GM19467 (cell line): ENCODE measurements around the gene FSIP2.

ENCODE experiments used
- ATAC-seq: cut with Tn5 transposase; IDR thresholded peaks from one replicate; pipeline ENCODE4 v1.9.1; 2021; ENCODE audit warnings: mild to moderate bottlenecking, moderate library complexity; ENCODE audit not compliant: unreplicated experiment

FSIP2 gene, protein sequence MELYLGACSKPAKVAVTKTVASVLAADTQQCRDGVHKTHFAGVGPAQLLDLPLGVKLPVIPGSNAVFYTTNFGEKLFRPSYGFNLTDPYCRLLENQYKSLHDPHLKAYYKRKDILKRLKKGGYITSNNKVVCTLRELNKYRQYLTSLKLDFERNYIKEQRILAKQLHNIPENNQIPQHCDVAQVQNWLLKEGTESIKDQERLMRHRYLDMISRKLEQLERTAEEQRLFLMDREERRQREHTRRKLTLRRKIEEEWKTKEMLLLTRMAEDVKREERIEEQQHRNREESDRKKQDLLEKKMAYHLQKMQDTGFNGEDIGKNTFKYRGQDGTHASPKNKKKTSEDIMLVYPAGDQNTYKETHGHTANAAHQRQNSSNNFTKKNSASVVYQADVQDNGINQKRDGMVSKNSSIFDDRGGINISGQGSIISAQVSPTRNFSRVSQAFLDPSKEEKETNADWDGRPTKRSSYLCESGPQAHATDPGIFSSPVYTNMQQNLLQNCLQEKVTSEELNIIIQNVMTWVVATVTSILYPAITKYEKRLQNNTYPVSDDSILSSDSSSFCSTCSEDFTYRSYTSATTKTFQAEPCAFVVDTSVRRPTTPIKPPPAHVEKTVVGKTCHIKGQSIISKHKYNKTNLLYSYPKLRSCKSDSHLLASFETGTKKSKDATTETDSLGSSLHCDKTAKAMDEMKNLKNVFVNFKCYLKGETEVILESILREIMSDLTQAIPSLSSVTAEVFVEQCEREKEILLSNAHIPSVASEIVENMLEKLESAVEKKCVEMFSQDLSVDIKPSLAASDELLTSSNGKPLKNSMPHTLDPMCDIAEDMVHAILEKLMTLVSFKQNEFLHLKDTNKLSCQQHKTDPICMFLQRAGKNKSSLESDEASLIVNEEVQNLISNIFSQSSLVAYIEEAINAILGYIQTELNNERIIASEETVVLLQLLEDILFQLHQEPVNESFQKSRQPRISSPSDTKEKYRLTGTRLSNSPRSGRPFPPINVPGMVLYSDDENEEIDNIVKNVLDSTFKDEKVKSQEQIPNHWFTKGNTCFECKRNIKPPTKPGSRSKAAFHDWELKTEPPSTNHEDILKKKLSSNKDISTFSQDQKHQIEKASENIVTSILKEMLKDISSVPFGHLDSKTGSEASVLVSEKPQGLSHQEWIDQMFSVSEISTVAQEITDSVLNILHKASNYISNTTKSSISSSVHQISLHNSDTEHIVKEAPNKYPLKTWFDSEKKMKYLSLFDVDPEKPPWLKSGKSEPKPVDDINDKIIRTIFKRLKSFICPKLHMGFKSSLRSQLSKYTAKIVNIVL (N-terminal part only)

DNA sequence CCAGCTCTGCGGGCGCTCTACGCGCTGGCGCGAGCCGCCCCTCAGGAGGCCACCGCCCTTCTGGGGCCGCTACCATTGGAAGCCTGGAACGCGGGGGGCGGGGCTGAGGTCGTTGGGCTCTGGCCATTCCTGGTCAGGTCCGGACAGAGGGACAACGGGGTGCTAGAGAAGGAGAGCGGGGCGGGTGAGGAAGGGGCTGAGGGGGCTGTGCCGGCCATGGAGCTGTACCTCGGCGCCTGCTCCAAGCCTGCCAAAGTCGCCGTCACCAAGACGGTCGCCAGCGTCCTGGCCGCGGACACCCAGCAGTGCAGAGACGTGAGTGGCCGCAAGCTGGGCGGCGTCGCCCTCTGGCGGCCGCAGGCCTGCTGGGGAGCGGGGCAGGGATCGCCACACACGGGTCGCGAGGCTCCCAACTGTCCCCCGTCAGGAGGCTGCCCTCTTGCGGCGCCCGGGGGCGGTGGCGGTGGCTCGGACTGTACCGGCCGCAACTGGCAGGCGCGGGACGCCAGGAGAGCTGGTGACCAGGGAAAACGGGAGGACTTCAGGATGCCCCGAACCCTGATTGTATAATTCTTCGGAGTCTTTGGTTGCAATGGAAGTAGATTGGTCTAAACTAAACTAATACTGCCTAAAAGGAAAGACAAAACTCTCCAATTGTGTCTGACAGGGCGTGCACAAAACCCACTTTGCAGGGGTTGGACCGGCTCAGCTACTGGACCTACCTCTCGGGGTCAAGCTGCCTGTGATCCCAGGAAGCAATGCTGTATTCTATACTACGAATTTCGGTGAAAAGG lies at the start of gene FSIP2:
TSS of gene FSIP2 (plus strand) at position 126 of the 794 bp plus-strand sequence. CDS start at position 217, 91 bp downstream.
- peak; percentile 100 for ATAC-seq

DNA sequence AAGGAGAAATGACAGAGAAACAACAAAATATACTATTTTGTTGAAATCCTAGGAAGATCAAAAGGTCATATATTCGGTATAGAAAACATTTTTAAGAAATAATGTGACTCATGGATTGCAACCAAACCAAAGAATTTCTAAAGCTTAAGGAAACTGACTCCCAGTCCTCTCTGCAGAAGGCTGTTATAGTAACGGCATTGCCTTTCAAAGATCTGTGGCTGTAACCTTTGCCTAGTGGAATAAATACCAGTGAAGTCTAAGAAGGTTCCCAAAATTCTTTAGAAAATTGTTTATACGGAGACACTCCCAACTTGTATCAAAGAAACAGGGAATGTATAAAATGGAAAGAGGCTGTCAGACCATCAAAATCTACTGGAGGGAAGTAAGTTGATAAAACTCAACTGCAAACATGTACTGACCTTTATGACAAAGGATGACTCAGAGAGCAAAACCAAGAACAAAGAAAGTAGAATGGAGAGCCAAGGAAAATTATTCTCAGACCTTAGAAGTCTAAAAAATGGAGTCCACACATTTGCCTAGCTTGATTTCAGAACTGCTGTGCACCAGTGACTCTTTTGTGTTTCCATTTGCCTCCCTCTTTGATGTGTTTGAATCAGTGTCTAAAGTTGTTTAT lies 48.6 kb upstream of the FSIP2 start:
- no peak for ATAC-seq

DNA sequence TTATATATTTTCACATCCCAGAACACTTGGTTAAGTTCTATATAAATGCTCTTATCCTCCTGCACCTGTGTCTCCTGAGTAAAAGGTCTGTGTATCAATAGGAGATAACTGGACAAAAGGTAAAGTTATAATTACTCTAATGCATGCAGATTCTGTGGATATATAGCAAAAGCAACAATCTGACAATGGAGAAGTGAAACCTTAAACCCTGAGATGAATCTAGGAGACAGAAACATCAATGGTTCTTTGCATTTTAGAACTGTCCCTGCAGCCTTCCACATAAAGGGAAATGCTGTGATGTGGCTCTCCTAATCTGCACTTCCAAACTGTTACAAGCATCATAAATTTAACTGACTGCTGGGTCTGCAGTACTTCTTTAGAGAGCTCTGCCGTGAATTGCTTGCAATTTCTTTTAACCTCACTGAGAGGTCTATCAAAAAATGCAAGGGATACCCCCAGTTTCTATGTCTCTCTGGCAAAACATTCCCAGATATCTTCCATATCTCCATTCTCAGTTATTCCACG lies 42.8 kb upstream of the FSIP2 start:
- no peak for ATAC-seq

DNA sequence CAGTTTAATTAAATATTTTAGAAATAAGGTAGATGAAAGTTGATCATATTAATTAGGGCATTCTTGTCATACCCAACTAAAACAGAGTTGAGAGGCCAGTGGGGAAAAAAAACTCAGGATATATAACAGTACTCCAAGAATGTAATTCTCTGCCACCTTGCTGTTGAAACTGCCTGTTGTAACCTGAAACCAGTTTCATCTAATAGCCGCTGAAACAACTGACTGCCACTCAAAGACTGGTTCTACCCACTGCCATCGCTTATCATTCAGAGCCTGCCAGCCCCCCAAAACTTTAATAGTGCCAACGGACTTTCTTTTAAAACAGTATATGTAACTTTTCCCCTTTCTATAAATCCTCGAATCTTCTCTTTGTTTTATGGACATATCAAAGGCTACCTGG lies 37.7 kb upstream of the FSIP2 start:
- ATAC-seq, result no peak

DNA sequence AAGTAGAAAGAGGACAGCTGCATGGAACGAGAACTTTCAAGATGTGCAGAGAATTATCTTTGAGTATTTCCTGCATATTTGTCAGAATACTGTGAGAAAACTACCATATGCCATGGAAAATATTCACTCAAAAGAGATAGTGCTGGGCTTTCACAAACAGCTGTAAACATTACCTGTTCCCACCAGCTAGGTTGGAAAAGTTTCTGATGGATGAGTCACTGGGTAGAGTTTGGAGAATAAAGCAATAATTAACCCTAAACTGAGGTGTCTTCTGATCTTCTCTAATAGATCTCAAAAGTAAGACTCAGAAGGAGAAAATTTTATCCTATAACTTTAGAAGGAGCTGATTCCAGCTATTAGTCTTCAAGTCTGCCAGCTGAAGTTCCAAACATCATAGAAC lies 3.9 kb upstream of the FSIP2 start:
- no peak for ATAC-seq

DNA sequence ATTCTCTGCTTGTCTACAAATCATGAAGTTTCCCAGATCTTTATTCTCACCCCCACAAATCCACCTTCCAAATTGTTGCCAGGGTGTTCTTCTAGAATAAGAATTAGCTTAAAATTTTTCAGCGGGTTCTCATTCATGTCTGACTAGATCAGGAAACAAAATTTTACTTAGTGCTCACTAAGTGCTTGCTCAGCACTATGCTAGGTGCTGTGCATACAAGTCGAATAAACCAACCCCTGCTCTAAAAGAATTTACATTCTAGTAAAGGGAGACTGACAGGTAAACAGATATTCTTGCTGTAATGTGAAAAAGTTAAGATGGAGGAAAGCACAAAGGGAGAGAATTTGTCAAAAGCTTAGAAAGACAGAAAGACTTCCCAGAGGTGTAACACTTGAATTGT lies 2.4 kb upstream of the FSIP2 start:
- ATAC-seq, result no peak

DNA sequence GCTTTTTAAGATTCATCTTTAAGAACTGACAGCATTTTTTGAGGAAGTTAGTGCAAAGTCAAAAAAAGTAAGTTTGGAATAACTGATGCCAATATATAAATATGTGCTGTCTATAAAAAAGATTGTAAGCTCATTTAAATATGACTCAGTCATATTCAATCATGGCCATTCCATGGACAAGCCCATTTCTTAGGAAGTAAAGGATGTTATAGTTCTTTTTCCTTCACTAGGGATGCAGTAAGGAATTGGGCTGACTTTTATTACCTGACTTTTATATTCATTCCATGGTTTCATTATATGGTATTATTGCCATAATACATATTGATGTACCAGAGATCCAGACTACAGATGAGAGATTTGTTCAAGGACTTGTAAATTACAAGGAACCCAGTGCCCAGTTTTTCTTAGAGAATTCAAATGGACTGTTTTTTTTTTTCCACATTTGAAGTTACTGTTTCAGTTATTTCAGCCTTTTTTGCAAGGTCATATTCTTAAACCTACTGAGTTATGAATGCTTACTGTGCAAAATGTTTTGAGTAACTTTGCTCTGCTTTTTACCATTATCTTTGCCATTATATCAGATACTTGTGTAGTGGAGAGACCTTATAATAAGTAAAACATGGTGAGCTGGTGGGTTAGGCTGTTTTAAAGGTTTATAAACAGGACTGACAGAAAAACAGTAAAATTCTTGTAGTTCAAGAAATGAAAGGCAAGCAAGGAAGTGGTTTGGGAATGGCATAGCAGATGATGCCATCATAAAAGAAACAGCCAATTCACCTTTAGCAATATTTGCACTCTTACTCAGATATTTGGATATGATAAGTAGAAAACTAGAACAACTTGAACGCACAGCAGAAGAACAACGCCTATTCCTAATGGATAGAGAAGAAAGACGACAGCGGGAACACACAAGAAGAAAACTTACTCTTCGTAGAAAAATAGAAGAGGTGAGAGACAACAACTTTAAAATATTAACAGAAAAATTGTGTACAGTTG lies 7.6 kb downstream of the FSIP2 start:
- ATAC-seq, result no peak

DNA sequence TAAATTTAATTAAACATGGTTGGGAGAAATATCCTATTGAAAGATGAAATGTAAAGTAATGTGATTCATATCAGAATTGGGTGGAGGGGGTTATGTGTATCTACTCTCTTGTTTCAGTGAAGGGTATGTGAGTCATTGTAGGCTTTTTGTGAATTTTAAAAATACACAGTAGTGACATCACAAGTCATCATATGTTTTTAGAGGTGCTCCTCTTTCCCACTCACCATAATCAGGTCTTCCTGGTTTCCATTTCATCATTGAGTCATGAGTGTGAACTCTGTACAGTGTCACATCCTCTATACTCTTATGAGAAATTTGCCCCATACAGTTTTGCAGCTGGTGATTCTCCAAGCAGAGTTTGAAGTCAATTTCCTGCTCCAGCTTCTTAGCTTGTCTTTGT lies 18.8 kb downstream of the FSIP2 start:
- no peak for ATAC-seq

DNA sequence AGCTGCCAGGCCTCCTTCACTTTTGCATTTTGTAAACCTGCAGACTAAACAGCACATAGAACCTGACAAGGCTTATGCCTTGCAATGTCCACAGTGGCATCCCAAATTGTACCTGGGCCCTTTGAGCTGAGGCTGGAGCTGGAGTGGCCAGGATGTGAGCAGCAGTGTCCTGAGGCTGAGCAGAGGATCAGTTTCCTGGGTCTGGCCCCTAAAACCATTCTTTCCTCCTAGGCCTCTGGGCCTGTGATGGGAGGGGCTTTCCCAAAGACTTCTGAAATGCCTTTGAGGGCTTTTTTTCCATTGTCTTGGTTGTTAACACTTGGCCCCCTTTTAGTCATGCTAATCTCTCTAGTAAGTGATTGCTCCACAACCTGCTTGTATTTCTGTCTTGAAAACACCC lies 32.8 kb downstream of the FSIP2 start:
- no peak for ATAC-seq

DNA sequence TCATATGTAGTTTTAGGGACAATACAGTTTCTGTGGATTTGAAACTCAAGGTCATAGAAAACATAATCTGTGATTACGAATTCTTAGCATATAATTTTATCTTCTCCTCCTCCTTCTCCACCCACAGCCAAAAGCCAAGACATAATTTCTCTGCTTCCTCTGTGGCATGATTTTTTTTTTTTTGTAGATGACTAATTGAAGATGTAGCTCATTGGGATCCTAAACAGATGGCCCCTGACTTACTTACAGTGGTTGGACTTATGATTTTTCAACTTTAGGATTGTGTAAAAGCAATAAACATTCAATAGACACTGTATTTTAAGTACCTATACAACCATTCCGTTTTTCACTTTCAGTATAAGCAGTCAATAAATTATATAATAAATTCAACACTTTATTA lies 42.3 kb downstream of the FSIP2 start:
- ATAC-seq, result no peak

DNA sequence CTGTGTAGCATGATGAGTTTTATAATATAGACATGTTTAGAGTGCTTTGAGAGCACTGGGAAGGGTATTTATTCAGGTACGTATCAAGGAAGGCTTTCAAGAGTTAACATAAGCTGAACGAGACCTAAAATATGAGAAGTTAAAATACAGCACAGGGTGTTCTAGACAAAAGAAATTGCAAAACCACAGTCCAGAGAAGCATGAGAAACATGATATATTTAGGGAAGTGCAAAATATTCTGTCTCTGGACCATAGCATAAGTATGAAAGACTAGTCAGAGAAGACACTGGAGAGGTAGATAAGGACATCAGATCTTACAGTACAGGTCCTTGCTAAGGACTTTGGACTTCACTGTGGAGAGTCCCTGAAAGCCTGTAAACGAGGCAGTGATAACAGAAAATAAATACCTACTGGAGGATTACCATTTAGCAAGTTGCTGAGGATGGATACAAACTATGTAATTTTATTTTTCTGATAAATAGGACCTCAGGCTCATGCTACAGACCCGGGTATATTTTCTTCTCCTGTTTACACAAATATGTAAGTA lies 43.7 kb downstream of the FSIP2 start:
- ATAC-seq, result no peak

DNA sequence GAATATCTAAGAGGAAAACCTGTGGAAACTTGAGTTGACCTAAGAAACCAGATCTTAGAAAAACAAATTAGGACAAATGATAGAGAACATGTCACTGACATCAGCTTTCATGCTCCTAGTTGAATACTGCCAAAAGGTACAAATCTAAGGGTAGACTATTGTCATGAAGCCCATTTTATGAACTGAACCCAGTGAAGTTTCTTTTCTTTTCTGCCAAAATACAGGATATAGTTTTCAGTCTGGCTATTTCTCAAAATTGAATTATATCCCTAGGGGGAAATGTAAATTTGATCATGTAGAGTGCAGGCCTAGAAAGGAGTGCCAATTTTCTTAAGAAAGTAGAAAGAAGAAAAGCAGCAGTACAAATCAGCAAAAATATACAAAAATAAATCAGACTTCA lies 46.6 kb downstream of the FSIP2 start:
- ATAC-seq, result no peak

DNA sequence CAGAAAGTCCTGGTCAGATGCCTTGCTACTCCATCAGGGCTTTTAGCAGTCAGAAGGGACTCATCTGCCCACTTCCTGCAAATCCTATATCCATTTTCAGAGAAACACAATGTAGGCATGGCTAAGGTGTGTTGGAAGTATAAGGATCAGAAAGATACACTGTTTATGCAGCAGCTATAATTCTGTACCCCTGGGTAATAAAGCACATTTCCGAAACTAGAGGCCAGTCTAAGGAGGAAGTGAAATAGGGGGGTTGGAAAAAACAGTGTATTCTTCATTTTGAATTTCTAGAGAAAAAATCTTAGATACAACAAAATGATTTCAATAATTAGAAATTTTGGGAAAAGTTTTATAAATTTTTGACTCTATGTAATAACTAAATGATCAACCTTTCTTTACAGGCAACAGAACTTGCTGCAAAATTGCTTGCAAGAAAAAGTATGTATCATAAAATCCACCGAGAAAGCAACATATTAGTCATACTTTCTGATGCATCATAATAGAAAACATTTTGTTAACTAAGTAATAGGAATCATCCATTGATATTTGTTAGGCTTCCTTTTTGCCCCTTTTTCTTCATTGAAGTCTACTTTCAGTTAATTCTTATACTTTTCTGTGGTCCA lies 47.4 kb downstream of the FSIP2 start:
- ATAC-seq, result peak; percentile 64

DNA sequence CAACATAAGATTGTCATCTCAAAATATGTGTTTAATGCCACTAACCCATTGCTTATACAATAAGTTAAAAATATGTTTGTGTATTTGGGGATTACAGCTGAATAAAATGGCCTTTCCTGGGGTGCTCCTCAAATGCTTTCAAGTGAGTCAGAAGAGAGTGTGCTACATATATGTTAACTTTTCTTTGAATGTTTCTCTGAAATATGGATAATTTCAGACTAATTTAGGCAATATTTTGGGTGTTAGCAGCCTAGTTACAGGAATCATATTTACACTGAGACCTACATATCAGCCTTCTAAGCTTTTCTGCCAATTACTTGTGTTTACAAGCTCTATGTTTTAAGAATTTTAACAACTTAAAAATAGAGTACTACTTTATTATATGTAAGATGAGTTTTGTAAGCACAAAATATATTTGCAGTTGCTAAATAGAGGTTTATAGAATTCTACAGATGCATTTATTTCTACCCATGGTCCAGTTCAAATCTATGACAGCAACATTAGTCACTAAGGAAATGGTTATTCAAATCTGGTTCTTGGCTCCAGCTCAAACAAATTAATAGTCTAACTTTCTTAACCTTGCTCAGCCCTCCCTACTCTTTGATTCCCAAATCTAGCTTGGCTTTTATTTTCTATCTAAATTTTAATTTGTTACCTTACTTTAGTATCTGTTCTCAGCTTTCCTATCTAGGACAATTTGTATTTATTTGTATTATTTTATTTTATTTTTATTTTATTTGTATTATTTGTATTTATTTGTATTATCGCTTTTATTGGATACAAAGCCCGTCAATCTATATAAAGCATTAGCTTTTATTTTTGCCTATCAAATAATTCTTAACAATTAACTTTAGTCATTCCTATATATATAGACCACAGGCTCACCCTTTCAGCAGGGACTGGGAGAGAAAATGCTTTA lies 48.9 kb downstream of the FSIP2 start:
- no peak for ATAC-seq

DNA sequence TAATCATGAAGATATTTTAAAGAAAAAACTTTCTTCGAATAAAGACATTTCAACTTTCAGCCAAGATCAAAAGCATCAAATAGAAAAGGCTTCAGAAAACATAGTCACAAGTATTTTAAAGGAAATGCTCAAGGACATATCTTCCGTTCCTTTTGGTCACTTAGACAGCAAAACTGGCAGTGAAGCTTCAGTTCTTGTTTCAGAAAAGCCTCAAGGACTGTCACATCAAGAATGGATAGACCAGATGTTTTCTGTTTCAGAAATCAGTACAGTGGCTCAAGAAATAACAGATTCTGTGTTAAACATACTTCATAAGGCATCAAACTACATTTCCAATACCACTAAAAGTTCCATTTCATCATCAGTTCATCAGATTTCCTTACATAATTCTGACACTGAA lies 51.8 kb downstream of the FSIP2 start:
- no peak for ATAC-seq

DNA sequence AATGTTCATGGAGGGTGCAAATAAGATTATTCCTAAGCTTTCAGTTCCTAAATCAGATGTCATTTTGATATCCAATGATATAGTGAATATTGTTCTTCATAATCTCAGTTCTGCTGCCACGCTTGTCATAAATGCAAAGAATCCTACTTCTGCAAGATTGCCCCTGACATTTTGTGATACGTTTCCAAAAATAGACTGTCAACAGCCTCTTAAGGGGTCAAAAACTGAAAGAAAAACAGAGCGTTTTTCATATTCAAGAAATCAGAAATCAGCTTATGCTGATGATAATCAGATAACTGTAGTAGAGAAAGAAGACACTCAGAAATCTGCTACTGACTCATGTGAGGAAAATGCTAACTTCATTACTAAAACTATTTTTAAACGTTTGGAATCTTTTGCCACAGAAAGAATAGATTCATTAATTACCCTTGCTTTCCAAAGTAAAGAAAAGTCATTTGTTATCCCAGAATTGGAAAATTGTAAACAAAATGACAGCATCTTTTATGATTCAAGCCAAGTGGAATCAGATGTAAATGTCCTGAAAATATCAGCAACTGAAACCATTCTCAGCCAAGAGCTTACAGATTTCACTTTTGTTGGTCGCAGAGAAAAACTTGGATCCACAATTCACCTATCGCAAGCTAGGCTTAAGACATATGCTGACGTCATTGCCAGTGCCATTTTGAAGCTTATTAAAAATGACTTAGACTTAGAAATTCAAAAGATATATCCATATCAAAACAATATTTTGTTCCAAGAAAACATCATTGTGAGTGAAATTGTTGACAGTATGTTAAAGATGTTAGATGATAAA lies 55.1 kb downstream of the FSIP2 start:
- no peak for ATAC-seq
